H1 (cell line): Measurements from ENCODE around the gene KXD1.

Experiments
- EP300 ChIP-seq, 2 experiments: IDR thresholded peaks; 1 replicate in 1 of 2; 2 replicates in 1 of 2; pipeline ENCODE4 v1.6.1; 2011 to 2012; ENCODE audit warnings: low read depth in 2 of 2, low read length in 2 of 2, mild to moderate bottlenecking in 2 of 2, borderline replicate concordance in 1 of 2, inconsistent platforms in 1 of 2, moderate library complexity in 1 of 2
- EZH2 ChIP-seq: fragments of 200-600 bp; sonication (generic); IDR thresholded peaks from 2 replicates; pipeline ENCODE4 v1.7.1; 2012; ENCODE audit warnings: low read depth, mild to moderate bottlenecking, moderate library complexity, low read length, inconsistent platforms; ENCODE audit not compliant: severe bottlenecking
- KDM1A ChIP-seq: fragments of 200-600, 300-600 bp; sonication (generic); IDR thresholded peaks from 2 replicates; pipeline ENCODE4 v1.7.1; 2016; ENCODE audit warnings: mild to moderate bottlenecking, low read length, borderline replicate concordance
- POLR2A ChIP-seq, 2 experiments: IDR thresholded peaks; 1 replicate in 1 of 2; 2 replicates in 1 of 2; pipeline ENCODE4 v1.6.1; 2011; ENCODE audit warnings: low read depth in 2 of 2, low read length in 2 of 2, mild to moderate bottlenecking in 2 of 2; ENCODE audit errors: control extremely low read depth in 1 of 2
- SUZ12 ChIP-seq: fragments of 200-600 bp; sonication (generic); IDR thresholded peaks from 2 replicates; pipeline ENCODE4 v1.6.1; 2012; ENCODE audit warnings: mild to moderate bottlenecking, inconsistent platforms, low read length, moderate library complexity, mixed read lengths
- TF ChIP-seq, protein P1 (sequence below), 3 experiments: IDR thresholded peaks; 1 replicate in 2 of 3; 2 replicates in 1 of 3; pipeline versions ENCODE4 v1.5.1 to v1.6.1; 2011; ENCODE audit warnings: low read length in 3 of 3, mild to moderate bottlenecking in 3 of 3, inconsistent platforms in 2 of 3, low read depth in 1 of 3, moderate library complexity in 1 of 3; ENCODE audit not compliant: insufficient read depth in 1 of 3; ENCODE audit errors: control extremely low read depth in 1 of 3

DNA sequence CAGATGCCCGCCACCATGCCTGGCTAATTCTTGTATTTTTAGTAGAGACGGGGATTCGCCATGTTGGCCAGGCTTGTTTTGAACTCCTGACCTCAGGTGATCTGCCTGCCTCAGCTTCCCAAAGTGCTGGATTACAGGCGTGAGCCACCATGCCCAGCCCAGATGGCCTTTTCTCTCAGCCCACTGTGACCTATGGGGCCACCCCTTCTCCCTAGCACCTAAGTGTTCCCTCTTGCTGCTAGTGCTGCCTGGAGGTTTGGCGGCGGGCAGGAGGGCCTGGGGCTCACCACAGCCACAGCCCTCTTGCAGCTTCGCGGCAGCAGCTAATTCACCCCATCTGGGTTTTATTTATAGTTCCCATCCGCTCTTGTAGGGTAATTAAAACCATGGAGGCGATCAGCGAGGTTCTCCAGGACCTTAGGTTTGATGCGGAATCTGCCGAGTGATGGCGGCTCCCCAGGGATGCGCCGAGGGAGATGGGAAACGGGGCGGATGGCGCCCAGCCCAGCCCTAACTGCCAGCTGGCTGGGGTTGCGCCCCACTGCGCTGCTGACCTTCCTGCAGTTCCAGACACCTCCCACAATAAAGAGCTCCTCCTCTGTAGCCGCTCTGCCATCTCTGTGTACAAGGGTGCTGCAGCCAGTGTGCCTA, 34.2 kb downstream of the KXD1 start:
- no peak for TF ChIP-seq KDM1A
- no peak for TF ChIP-seq SUZ12
- no peak for TF ChIP-seq EP300 (IDR thresholded peaks at IDR 0.05; ENCODE audit: borderline replicate concordance in 1 of 2, low read depth in 2 of 2, low read length in 2 of 2)
- TF ChIP-seq, protein P1, sequence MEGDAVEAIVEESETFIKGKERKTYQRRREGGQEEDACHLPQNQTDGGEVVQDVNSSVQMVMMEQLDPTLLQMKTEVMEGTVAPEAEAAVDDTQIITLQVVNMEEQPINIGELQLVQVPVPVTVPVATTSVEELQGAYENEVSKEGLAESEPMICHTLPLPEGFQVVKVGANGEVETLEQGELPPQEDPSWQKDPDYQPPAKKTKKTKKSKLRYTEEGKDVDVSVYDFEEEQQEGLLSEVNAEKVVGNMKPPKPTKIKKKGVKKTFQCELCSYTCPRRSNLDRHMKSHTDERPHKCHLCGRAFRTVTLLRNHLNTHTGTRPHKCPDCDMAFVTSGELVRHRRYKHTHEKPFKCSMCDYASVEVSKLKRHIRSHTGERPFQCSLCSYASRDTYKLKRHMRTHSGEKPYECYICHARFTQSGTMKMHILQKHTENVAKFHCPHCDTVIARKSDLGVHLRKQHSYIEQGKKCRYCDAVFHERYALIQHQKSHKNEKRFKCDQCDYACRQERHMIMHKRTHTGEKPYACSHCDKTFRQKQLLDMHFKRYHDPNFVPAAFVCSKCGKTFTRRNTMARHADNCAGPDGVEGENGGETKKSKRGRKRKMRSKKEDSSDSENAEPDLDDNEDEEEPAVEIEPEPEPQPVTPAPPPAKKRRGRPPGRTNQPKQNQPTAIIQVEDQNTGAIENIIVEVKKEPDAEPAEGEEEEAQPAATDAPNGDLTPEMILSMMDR (IDR thresholded peaks at IDR 0.05; ENCODE audit: control extremely low read depth in 1 of 3, insufficient read depth in 1 of 3, low read depth in 1 of 3, low read length in 3 of 3), result no peak
- no peak for TF ChIP-seq POLR2A (IDR thresholded peaks at IDR 0.05; ENCODE audit: control extremely low read depth in 1 of 2, low read depth in 2 of 2, low read length in 2 of 2)
- no peak for TF ChIP-seq EZH2
